ENCODE measurements around the gene SELPLG.
"Not testable (repeated sequence)": the region's sequence is repeated elsewhere in the genome, so short reads cannot be mapped to it uniquely, and the experiment has no call there.

The SELPLG gene

GRCh38 chr12:108594323-108594903 lies 39.3 kb downstream of the SELPLG start:
- in situ Hi-C loops (cut with HindIII; ENCODE audit: low sequenced_read_pairs), result no loop called here
- no peak for DNase-seq (ENCODE audit: low read depth, low spot score)
- TF ChIP-seq, protein P1, sequence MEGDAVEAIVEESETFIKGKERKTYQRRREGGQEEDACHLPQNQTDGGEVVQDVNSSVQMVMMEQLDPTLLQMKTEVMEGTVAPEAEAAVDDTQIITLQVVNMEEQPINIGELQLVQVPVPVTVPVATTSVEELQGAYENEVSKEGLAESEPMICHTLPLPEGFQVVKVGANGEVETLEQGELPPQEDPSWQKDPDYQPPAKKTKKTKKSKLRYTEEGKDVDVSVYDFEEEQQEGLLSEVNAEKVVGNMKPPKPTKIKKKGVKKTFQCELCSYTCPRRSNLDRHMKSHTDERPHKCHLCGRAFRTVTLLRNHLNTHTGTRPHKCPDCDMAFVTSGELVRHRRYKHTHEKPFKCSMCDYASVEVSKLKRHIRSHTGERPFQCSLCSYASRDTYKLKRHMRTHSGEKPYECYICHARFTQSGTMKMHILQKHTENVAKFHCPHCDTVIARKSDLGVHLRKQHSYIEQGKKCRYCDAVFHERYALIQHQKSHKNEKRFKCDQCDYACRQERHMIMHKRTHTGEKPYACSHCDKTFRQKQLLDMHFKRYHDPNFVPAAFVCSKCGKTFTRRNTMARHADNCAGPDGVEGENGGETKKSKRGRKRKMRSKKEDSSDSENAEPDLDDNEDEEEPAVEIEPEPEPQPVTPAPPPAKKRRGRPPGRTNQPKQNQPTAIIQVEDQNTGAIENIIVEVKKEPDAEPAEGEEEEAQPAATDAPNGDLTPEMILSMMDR (IDR thresholded peaks at IDR 0.05; ENCODE audit: low read depth, low read length), result no peak
- no peak overlapping the region for H3K4me3 ChIP-seq (ENCODE audit: low read depth, low read length)

- no peak for DNase-seq (ENCODE audit: low read depth, low spot score)
- in situ Hi-C loops (cut with HindIII; ENCODE audit: low sequenced_read_pairs), result no loop called here
- H3K4me3 ChIP-seq (ENCODE audit: low read depth, low read length), result no peak overlapping the region
- TF ChIP-seq, protein P1 (IDR thresholded peaks at IDR 0.05; ENCODE audit: low read depth, low read length), result no peak
Observed at GRCh38 chr12:108592033-108592909, 41.4 kb downstream of the SELPLG start.

DNA sequence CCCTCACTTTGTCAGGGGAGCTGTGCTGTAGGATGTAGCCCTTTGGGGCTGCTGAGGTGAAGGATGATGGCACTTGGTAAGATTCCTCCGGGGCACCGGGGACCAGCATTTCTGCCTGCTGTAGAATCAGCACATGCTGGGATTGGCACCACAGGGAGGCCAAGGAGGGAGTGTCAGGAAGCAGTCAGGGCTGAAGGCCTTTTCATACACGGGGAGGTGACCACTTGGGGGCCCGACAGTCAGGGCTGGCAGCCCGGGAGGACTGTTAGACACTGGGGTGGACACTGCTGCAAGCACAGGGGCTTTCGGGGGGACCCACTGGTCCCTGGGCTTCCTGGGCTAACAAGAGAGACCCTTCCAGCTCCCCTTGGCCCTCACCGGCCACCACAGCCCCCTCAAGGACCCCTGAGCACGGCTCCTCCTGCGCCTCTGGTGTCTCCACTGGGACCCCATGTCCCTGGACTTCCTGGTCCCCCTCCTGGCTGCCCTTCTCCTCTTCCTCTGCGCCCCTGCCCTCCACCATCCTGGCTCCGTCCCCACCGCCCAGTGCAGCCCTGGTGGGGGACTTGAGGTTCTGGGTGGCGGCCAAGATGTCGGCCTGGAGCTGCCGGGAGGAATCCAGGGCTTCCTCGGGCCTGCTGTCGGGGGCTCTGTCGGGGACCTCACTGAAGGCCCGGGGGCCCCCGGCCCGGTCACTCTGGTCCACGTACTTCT lies 42.3 kb downstream of the SELPLG start:
- in situ Hi-C loops (cut with HindIII; ENCODE audit: low sequenced_read_pairs), result no loop called here
- TF ChIP-seq, protein P1 (IDR thresholded peaks at IDR 0.05; ENCODE audit: low read depth, low read length), result no peak
- no peak overlapping the region for H3K4me3 ChIP-seq (ENCODE audit: low read depth, low read length)
- no peak for DNase-seq (ENCODE audit: low read depth, low spot score)

DNA sequence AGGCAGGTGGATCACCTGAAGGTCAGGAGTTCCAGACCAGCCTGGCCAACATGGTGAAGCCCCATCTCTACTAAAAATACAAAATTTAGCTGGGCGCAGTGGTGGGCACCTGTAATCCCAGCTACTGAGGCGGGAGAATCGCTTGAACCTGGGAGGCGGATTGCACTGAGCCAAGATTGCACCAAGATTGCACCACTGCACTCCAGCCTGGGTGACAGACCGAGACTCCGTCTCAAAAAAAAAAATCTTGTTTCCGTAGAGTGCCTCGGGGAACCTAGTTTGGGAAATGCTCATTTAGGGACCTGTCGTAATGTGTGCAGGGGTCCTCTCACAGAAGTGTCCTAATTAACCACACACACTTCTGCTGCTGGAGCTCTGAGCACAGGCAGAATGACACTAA lies 43.2 kb downstream of the SELPLG start:
- DNase-seq (ENCODE audit: low read depth, low spot score); in situ Hi-C loops (cut with HindIII; ENCODE audit: low sequenced_read_pairs); H3K4me3 ChIP-seq (ENCODE audit: low read depth, low read length): not testable (repeated sequence)

DNA sequence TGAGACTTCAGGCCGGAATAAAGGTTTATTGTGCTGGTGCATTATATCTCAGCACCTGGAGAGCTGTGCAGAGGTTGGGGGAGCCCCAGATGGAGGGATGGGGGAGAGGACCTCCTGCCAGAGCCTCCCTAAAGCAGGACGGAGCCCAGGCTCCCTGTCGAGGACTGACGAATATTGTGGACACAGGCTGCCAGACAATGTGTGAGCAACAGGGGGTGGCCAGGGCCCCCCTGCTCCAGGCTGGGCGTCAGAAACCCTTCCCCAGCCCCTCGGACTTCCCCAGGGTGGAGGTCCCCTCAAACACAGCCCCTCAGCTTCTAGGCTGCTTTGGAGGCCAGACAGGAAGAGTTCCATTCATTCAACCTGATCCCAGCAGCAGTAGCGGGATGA lies 43.9 kb downstream of the SELPLG start:
- no peak for DNase-seq (ENCODE audit: low read depth, low spot score)
- TF ChIP-seq, protein P1 (IDR thresholded peaks at IDR 0.05; ENCODE audit: low read depth, low read length), result no peak
- in situ Hi-C loops (cut with HindIII; ENCODE audit: low sequenced_read_pairs), result no loop called here
- no peak overlapping the region for H3K4me3 ChIP-seq (ENCODE audit: low read depth, low read length)

- TF ChIP-seq, protein P1 (IDR thresholded peaks at IDR 0.05; ENCODE audit: low read depth, low read length), result no peak
- no peak overlapping the region for H3K4me3 ChIP-seq (ENCODE audit: low read depth, low read length)
- in situ Hi-C loops (cut with HindIII; ENCODE audit: low sequenced_read_pairs), result no loop called here
- peak; percentile 67 for DNase-seq (ENCODE audit: low read depth, low spot score)
Observed at GRCh38 chr12:108589028-108589839, 44.5 kb downstream of the SELPLG start.
